WTC11 (cell line): ENCODE data around the gene NSUN2.

Source experiments
- ATF1 ChIP-seq: sonication (generic); formaldehyde crosslinking; IDR thresholded peaks from 2 replicates; pipeline ENCODE4 v1.8.1; 2023; ENCODE audit warnings: mild to moderate bottlenecking, moderate library complexity, missing genetic modification reagents
- CBFB ChIP-seq: sonication (generic); formaldehyde crosslinking; IDR thresholded peaks from 2 replicates; pipeline ENCODE4 v1.8.1; 2022; ENCODE audit warnings: mild to moderate bottlenecking, low read depth, missing genetic modification reagents
- CTCF ChIP-seq: fragments of 200-600 bp; IDR thresholded peaks from 2 replicates; pipeline ENCODE4 v1.8.0; 2022; ENCODE audit warnings: antibody characterized with exemption
- ELF4 ChIP-seq: sonication (generic); formaldehyde crosslinking; IDR thresholded peaks from 2 replicates; pipeline ENCODE4 v1.8.1; 2022; ENCODE audit warnings: low read depth, mild to moderate bottlenecking, moderate library complexity, missing genetic modification reagents
- MYBL2 ChIP-seq: sonication (generic); formaldehyde crosslinking; IDR thresholded peaks from 2 replicates; pipeline ENCODE4 v1.8.1; 2023; ENCODE audit warnings: mild to moderate bottlenecking, moderate library complexity, missing genetic modification reagents
- NFYB ChIP-seq: sonication (generic); formaldehyde crosslinking; conservative IDR thresholded peaks from 2 replicates; pipeline ENCODE4 v1.8.0; 2022; ENCODE audit warnings: low read depth, missing genetic modification reagents
- NR1H2 ChIP-seq: sonication (generic); formaldehyde crosslinking; IDR thresholded peaks from 2 replicates; pipeline ENCODE4 v1.9.0; 2021; ENCODE audit warnings: mild to moderate bottlenecking, moderate library complexity, missing genetic modification reagents
- SP1 ChIP-seq: sonication (generic); formaldehyde crosslinking; conservative IDR thresholded peaks from 2 replicates; pipeline ENCODE4 v1.8.1; 2022; ENCODE audit warnings: missing genetic modification reagents
- TCF7 ChIP-seq: sonication (generic); formaldehyde crosslinking; IDR thresholded peaks from 2 replicates; pipeline ENCODE4 v1.8.0; 2022; ENCODE audit warnings: mild to moderate bottlenecking, low read depth, missing genetic modification reagents, moderate library complexity
- TP53 ChIP-seq: sonication (generic); formaldehyde crosslinking; IDR thresholded peaks from 2 replicates; pipeline ENCODE4 v1.8.1; 2023; ENCODE audit warnings: mild to moderate bottlenecking, missing genetic modification reagents
- USF2 ChIP-seq: sonication (generic); formaldehyde crosslinking; IDR thresholded peaks from 2 replicates; pipeline ENCODE4 v1.8.1; 2023; ENCODE audit warnings: mild to moderate bottlenecking, missing genetic modification reagents, moderate library complexity
- ZNF138 ChIP-seq: sonication (generic); formaldehyde crosslinking; conservative IDR thresholded peaks from 2 replicates; pipeline ENCODE4 v1.8.1; 2022; ENCODE audit warnings: mild to moderate bottlenecking, moderate library complexity, missing genetic modification reagents
- ZNF512 ChIP-seq: sonication (generic); formaldehyde crosslinking; IDR thresholded peaks from 2 replicates; pipeline ENCODE4 v1.8.1; 2022; ENCODE audit warnings: missing genetic modification reagents, borderline replicate concordance

GRCh38 chr5:6565492-6565891 lies 67.4 kb downstream of the NSUN2 start:
- no peak for TF ChIP-seq CBFB (CRISPR knock-in tag)
- no peak for TF ChIP-seq CTCF
- TF ChIP-seq ZNF138 = no peak
- TF ChIP-seq NFYB (CRISPR knock-in tag) = no peak
- no peak for TF ChIP-seq USF2 (CRISPR knock-in tag)
- no peak for TF ChIP-seq ZNF512 (CRISPR knock-in tag)
- no peak for TF ChIP-seq ELF4
- no peak for TF ChIP-seq NR1H2 (CRISPR knock-in tag)
- no peak for TF ChIP-seq ATF1 (CRISPR knock-in tag)
- TF ChIP-seq SP1 = no peak
- no peak for TF ChIP-seq MYBL2 (CRISPR knock-in tag)
- TF ChIP-seq TCF7 (CRISPR knock-in tag) = no peak
- TF ChIP-seq TP53 (CRISPR knock-in tag) = no peak
